Vagina (tissue), 2 donors: ENCODE results near the gene CENPU.

Experiments
- POLR2AphosphoS5 ChIP-seq, 2 donors: sonication (generic); formaldehyde crosslinking; IDR thresholded peaks; one replicate each; pipeline ENCODE4 v1.9.0; 2017; ENCODE audit warnings: antibody characterized with exemption in 2 of 2, mild to moderate bottlenecking in 2 of 2, low read depth in 1 of 2; ENCODE audit not compliant: insufficient read depth in 1 of 2
- TF ChIP-seq, protein P1 (sequence below), 3 experiments: fragments of 450-650 bp in 2 of 3; fragments of 200-600 bp in 1 of 3; sonication (generic) in 1 of 3; IDR thresholded peaks; one replicate each; pipeline ENCODE4 v1.5.1; 2017 to 2019; ENCODE audit warnings: antibody characterized with exemption in 3 of 3, mild to moderate bottlenecking in 2 of 3, moderate library complexity in 2 of 3

DNA sequence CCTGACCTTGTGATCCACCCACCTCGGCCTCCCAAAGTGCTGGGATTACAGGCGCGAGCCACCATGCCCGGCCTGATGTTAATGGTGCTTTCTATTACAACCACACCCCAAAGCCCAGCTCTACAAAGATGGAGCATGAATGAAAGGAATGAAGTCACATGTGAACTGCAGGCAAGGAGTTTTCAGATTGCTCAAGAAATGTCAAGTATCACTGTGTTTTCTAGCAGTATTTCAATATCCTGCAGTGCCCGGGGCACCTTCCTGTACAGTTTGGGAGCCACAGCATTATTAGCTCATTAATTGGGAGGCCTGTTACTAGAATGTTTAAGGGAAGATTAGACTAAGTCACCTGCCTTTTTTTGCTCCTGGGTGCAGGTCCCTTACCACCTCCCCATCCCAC lies 44.2 kb downstream of the CENPU start:
- TF ChIP-seq, protein P1, sequence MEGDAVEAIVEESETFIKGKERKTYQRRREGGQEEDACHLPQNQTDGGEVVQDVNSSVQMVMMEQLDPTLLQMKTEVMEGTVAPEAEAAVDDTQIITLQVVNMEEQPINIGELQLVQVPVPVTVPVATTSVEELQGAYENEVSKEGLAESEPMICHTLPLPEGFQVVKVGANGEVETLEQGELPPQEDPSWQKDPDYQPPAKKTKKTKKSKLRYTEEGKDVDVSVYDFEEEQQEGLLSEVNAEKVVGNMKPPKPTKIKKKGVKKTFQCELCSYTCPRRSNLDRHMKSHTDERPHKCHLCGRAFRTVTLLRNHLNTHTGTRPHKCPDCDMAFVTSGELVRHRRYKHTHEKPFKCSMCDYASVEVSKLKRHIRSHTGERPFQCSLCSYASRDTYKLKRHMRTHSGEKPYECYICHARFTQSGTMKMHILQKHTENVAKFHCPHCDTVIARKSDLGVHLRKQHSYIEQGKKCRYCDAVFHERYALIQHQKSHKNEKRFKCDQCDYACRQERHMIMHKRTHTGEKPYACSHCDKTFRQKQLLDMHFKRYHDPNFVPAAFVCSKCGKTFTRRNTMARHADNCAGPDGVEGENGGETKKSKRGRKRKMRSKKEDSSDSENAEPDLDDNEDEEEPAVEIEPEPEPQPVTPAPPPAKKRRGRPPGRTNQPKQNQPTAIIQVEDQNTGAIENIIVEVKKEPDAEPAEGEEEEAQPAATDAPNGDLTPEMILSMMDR (IDR thresholded peaks at IDR 0.05): no peak
- TF ChIP-seq POLR2AphosphoS5 (IDR thresholded peaks at IDR 0.05; ENCODE audit: insufficient read depth in 1 of 2, low read depth in 1 of 2): no peak
